Heart left ventricle (tissue), 16 donors: ENCODE measurements around the gene CERT1. TPM values are rescaled to one million over a fixed set of nuclear protein-coding genes. Genes with fewer than 3 reads are reported as not detected.

ENCODE experiments used
- ATAC-seq, 4 donors: fragments of 200-7000 bp; cut with Tn5 transposase; one replicate each; pipeline ENCODE4 v1.9.1; 2020 to 2022; ENCODE audit warnings: moderate library complexity in 4 of 4, mild to moderate bottlenecking in 3 of 4, moderate number of reproducible peaks in 1 of 4
- DNase-seq, 5 donors: peaks; one replicate each; pipeline ENCODE4 v3.0.0-alpha.2; 2020
- H3K27ac ChIP-seq, 12 donors: fragments of 200-600 bp; sonication (generic) in 4 of 12; one replicate each; pipeline versions ENCODE4 v1.5.0 to v1.8.0; 2016 to 2022; ENCODE audit warnings: mild to moderate bottlenecking in 2 of 12
- H3K27me3 ChIP-seq, 9 donors: fragments of 200-600 bp; sonication (generic) in 2 of 9; one replicate each; pipeline versions ENCODE4 v1.5.1 to v1.8.0; 2016 to 2022; ENCODE audit warnings: mild to moderate bottlenecking in 3 of 9
- H3K36me3 ChIP-seq, 9 donors: fragments of 200-600 bp; sonication (generic) in 2 of 9; one replicate each; pipeline versions ENCODE4 v1.5.0 to v1.8.0; 2018 to 2022; ENCODE audit warnings: mild to moderate bottlenecking in 2 of 9
- H3K4me1 ChIP-seq, 12 donors: fragments of 200-600 bp; sonication (generic) in 4 of 12; one replicate each; pipeline versions ENCODE4 v1.5.0 to v1.8.0; 2016 to 2022; ENCODE audit warnings: mild to moderate bottlenecking in 3 of 12
- H3K4me3 ChIP-seq, 12 donors: fragments of 200-600 bp; sonication (generic) in 4 of 12; one replicate each; pipeline versions ENCODE4 v1.5.0 to v1.8.0; 2017 to 2022; ENCODE audit warnings: mild to moderate bottlenecking in 9 of 12, moderate library complexity in 4 of 12
- H3K9me3 ChIP-seq, 12 donors: fragments of 200-600 bp; sonication (generic) in 4 of 12; one replicate each; pipeline versions ENCODE4 v1.5.0 to v1.8.0; 2016 to 2022; ENCODE audit warnings: mild to moderate bottlenecking in 1 of 12
- POLR2A ChIP-seq, 2 donors: fragments of 450-650 bp; IDR thresholded peaks; one replicate each; pipeline ENCODE4 v1.6.1; 2017; ENCODE audit warnings: antibody characterized with exemption in 2 of 2, mild to moderate bottlenecking in 2 of 2, moderate library complexity in 2 of 2
- WGBS, 4 donors: extraction: QIAGEN DNeasy Blood & Tissue Kit in 2 of 4; methylation state at CpG; one replicate each; pipeline versions ENCODE4 v1.1.5 to v1.1.7; 2013 to 2018; 5-methylcytosine and 5-hydroxymethylcytosine counted together
- intact Hi-C, 10 donors: fragments of 100-400 bp; cut with DNase I; formaldehyde crosslinking; loops; one replicate each; pipeline versions ENCODE4 v1.11.1 to v1.14.2; 2022
- polyA plus RNA-seq, 2 donors: library from polyadenylated mRNA; stranded (reverse); fragments of 200-250 nt; gene quantifications; one replicate each; pipeline ENCODE4 v1.2.3, GENCODE V29; 2013
- total RNA-seq, 9 donors: library from RNA; depleted of rRNA in 2 of 9; stranded (reverse); fragments of >200 nt in 2 of 9; fragmentation: NEBNext Ultra II Directional in 3 of 9; extraction: Animal tissue kit (Norgen Biotek cat#: 25700) in 3 of 9; gene quantifications; one replicate each; pipeline versions ENCODE4 v1.1.0 to v1.2.4, GENCODE V29; 2016 to 2023
- TF ChIP-seq, protein P1 (sequence below), 12 donors: fragments of 200-600 bp; sonication (generic) in 4 of 12; IDR thresholded peaks; one replicate each; pipeline versions ENCODE4 v1.5.0 to v1.8.0; 2018 to 2022; ENCODE audit warnings: antibody characterized with exemption in 12 of 12, mild to moderate bottlenecking in 5 of 12
- donor health status: ischemic (EF 13 %, LVEDD 7.1; RV severe dilation, severe dysfunction).
- donor health status: healthy with polysubstance abuse.
- donor health status: DM: no; HTN: yes; CAD: no.
- donor health status: DM: no; HTN: no; CAD: no.
- donor health status: ischemic (EF 25% LVEDD 6.9; RV normal size, moderate dysfunction).
- donor health status: ischemic (EF 25% LVEDD 5.7; RV mildly dilated, moderate dysfunction).
- donor health status: healthy.
- donor health status: DM: yes; HTN: yes; CAD: no.
- donor health status: ischemic (EF 35%, LVEDD 5.7; RV mildly dilated, moderate dysfunction).
- donor health status: nonischemic (EF 11% LVEDD 7.7; RV severe dilation, severe dysfunction).
- donor health status: DM: yes; HTN: yes; CAD: no.
- donor health status: PGD.
- donor health status: ischemic (EF 29% LVEDD 5.4; RV normal size, mild dysfunction).
- donor health status: nonischemic (EF 23%, LVEDD 6.1; RV moderate dilation, normal function).

Gene CERT1
- total and polyA plus RNA-seq, 11 donors = 6.7 to 57.6 (median 27.3) TPM

DNA sequence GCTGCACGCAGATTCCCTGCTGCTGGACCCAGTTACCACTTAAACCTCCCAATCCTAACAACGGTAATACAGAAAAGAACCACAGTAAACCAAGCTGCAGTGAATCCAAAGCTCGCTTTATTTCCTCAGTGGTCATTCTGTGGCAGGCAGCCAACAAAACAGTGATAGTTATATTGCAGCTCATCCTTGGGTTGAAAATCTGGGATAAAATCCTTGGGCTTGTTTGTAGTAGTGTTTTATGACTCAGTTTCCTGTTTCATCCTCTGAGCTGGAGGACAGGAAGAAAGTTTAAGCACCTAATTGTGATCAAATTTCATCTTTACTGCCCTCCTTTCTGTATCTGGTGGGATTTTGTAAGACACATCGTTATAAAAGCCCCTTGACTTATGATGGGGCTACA is 143.0 kb downstream of the CERT1 start:
- no peaks in the 10 kb centered on the region for H3K27me3 ChIP-seq
- ATAC-seq = no peak
- H3K36me3 ChIP-seq = peaks cover 0 to 30% (median 14%) of the 10 kb centered on the region in 9 donors
- intact Hi-C loops = loop anchor here in 1 of 10 donors (10.0 kb wide), 1 partner anchor 306 kb away; no protein-coding TSS in a partner anchor
- H3K27ac ChIP-seq = no peak overlapping the region
- H3K4me3 ChIP-seq = no peak overlapping the region
- H3K4me1 ChIP-seq = peaks cover 0 to 3% (median 0%) of the 10 kb centered on the region in 12 donors
- no peaks in the 10 kb centered on the region for H3K9me3 ChIP-seq
- no peak for TF ChIP-seq POLR2A (IDR thresholded peaks at IDR 0.05)
- TF ChIP-seq, protein P1, sequence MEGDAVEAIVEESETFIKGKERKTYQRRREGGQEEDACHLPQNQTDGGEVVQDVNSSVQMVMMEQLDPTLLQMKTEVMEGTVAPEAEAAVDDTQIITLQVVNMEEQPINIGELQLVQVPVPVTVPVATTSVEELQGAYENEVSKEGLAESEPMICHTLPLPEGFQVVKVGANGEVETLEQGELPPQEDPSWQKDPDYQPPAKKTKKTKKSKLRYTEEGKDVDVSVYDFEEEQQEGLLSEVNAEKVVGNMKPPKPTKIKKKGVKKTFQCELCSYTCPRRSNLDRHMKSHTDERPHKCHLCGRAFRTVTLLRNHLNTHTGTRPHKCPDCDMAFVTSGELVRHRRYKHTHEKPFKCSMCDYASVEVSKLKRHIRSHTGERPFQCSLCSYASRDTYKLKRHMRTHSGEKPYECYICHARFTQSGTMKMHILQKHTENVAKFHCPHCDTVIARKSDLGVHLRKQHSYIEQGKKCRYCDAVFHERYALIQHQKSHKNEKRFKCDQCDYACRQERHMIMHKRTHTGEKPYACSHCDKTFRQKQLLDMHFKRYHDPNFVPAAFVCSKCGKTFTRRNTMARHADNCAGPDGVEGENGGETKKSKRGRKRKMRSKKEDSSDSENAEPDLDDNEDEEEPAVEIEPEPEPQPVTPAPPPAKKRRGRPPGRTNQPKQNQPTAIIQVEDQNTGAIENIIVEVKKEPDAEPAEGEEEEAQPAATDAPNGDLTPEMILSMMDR (IDR thresholded peaks at IDR 0.05) = no peak
- DNase-seq = no peak
- WGBS, 4 donors = 74 to 81% (median 80%) methylated on average over 4 of the region's 4 CpGs

DNA sequence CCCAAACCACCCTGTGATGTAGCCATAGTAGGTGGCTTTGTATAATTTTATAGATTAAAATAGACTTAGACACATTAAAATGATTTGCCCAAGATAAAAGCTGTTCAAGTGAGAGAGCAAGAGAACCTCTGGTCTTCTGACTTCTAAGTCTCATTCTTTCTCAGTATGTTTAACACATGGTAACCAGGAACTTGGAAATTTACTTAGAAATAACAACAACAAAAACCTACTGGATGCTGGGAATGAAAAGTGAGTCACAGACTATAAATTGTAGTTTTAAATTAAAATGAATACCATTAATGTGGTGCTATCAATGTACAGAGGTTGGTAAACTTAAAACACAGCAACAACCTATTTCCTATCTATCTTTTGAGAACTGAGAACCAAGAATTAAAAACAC is 144.0 kb downstream of the CERT1 start:
- Histone ChIP-seq H3K27ac (no peak overlapping the region), H3K27me3 (no peaks in the 10 kb centered on the region), H3K4me3 (no peak overlapping the region), H3K4me1 (peaks cover 0 to 8% (median 0%) of the 10 kb centered on the region in 12 donors), H3K36me3 (peaks cover 0 to 25% (median 8%) of the 10 kb centered on the region in 9 donors), H3K9me3 (no peaks in the 10 kb centered on the region)
- intact Hi-C loops = loop anchor here in 1 of 10 donors (10.0 kb wide), 1 partner anchor 307 kb away; no protein-coding TSS in a partner anchor
- no peak for ATAC-seq
- TF ChIP-seq POLR2A (IDR thresholded peaks at IDR 0.05) = no peak
- TF ChIP-seq, protein P1 (IDR thresholded peaks at IDR 0.05) = no peak
- no peak for DNase-seq

DNA sequence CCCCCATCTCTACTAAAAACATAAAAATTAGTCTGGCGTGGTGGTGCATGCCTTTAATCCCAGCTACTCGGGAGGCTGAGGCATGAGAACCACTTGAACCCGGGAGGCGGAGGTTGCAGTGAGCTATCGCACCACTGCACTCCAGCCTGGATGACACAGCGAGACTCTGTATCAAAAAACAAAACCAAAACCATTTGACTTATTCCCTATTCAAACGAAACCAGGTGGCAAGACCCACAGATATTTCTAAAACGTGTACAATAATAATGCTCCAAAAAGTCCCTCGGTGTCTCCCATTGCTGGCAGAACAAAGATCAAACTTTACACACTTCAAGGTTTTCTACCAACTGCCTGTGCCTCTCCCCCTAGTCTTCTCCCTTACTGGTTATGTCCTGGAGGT is 144.6 kb downstream of the CERT1 start:
- Histone ChIP-seq H3K27ac (no peak overlapping the region), H3K9me3 (no peaks in the 10 kb centered on the region), H3K4me3 (no peak overlapping the region), H3K27me3 (no peaks in the 10 kb centered on the region), H3K4me1 (peaks cover 0 to 8% (median 0%) of the 10 kb centered on the region in 12 donors), H3K36me3 (peaks cover 0 to 25% (median 9%) of the 10 kb centered on the region in 9 donors)
- intact Hi-C loops = loop anchor here in 1 of 10 donors (10.0 kb wide), 1 partner anchor 308 kb away; no protein-coding TSS in a partner anchor
- ATAC-seq (no peak), DNase-seq (no peak)
- 88 to 97% (median 91%) methylated on average over 9 of the region's 9 CpGs for WGBS, 4 donors
- TF ChIP-seq POLR2A (IDR thresholded peaks at IDR 0.05) = no peak

DNA sequence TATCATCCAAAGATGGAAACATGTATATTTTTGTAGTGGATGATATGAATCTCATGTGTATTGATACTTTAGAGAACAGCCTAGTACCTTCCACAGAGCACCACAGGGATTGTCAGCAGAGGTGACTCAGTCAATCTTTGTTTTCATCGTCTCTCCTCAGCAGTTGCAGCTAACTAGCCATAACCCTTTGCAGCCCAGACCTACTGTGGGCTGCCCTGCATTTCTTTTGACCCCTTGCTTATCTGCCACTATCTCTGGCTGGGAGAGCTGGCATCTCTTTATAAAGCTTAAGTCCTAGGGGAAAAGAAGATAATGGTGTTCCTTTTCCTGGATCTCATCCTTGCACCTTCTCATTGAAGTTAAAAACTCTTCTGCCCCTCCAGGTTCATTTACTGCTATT is 145.7 kb downstream of the CERT1 start:
- peaks cover 0 to 32% (median 15%) of the 10 kb centered on the region in 9 donors for H3K36me3 ChIP-seq
- ATAC-seq (no peak), DNase-seq (no peak)
- H3K9me3 ChIP-seq = no peaks in the 10 kb centered on the region
- WGBS, 4 donors = 16 to 30% (median 27%) methylated on average over 1 of the region's 1 CpG
- H3K4me3 ChIP-seq = no peak overlapping the region
- H3K4me1 ChIP-seq = peaks cover 0 to 8% (median 0%) of the 10 kb centered on the region in 12 donors
- TF ChIP-seq, protein P1 (IDR thresholded peaks at IDR 0.05) = no peak
- no peak for TF ChIP-seq POLR2A (IDR thresholded peaks at IDR 0.05)
- intact Hi-C loops = loop anchor here in 1 of 10 donors (10.0 kb wide), 1 partner anchor 309 kb away; no protein-coding TSS in a partner anchor
- no peaks in the 10 kb centered on the region for H3K27me3 ChIP-seq
- H3K27ac ChIP-seq = no peak overlapping the region
